SU-DHL-6 (cell line): ENCODE data around the gene ADSS1.

Experiments
- CTCF ChIP-seq: fragments of 200-600 bp; sonication (generic); IDR thresholded peaks from one replicate; pipeline ENCODE4 v1.5.1; 2017; ENCODE audit warnings: antibody characterized with exemption, mild to moderate bottlenecking, low read length, moderate library complexity; ENCODE audit not compliant: insufficient read depth, poor library complexity, severe bottlenecking
- EZH2phosphoT487 ChIP-seq: fragments of 200-600 bp; sonication (generic), shearing (Covaris generic); conservative IDR thresholded peaks from 2 replicates; pipeline ENCODE4 v1.6.1; 2018; ENCODE audit warnings: mild to moderate bottlenecking, antibody characterized with exemption, low read length, moderate library complexity, mixed read lengths

DNA sequence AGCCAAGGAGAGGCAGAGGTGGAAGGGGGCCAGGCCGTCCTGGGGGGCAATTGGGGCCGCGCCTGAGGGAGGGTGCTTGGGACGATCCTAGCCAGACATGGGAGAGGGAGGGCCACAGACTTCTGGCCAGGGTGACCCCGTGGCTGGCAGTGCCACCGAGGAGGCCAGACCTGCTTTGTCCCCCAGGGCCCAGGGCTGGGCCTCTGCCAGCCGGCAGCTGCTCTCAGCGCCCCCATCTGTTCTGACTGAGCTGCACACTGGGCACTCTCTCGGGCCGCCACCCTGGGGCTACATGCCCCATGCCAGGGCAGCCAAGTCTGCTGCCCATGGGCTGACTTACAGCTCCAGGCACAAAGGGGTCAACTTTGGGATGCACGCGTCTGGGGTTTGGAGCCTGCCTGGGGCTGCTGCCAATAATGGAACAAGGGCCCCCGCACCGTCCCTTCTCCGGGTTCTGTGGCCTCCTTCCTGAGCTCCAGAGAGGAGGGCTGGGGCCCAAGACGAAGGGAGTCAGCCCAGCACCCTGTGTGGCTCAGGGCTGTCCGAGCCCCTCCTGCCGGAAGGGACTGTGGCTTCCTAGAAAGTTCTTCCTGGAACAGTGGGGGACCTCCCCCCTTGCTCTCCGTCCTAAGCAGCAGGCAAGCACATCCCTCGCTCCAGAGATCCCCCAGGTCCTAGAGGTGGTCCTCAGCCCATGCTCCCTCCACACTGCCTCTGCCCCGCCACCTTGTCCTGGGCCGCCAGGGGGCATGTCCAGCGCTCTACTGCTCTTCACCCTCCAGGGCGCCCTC is 1.1 kb downstream of the ADSS1 start:
- TF ChIP-seq CTCF (no peak), EZH2phosphoT487 (no peak)
